22Rv1 (cell line): ENCODE measurements around the gene GFOD2.

Experiments used
- ZFX ChIP-seq: fragments of 450-650 bp; IDR thresholded peaks from 2 replicates; pipeline ENCODE4 v1.6.1; 2017; ENCODE audit warnings: antibody characterized with exemption, borderline replicate concordance
- TF ChIP-seq, protein P1 (sequence below): fragments of 450-650 bp; IDR thresholded peaks from 2 replicates; pipeline ENCODE4 v1.5.1; 2017; ENCODE audit warnings: mild to moderate bottlenecking

DNA sequence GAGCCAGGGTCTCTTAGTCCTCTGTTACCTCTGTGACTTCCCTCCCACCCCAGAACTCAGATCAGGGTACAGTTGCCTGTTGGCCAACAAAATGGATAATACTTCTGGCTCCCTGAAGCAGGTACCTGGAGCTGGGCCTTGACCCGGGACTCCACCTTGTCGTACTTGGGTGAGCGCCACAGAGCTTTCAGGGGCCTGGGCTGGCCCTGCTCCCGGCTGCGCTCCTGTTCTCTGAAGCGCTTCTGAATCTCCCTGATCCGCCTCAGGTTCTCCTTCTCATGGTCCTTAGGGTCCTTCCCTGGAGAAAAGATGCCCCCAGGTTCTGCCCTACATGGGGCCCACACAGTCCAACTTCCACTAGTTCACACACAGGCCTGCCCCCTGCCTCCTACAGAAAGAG is 54.2 kb downstream of the GFOD2 start:
- TF ChIP-seq, protein P1, sequence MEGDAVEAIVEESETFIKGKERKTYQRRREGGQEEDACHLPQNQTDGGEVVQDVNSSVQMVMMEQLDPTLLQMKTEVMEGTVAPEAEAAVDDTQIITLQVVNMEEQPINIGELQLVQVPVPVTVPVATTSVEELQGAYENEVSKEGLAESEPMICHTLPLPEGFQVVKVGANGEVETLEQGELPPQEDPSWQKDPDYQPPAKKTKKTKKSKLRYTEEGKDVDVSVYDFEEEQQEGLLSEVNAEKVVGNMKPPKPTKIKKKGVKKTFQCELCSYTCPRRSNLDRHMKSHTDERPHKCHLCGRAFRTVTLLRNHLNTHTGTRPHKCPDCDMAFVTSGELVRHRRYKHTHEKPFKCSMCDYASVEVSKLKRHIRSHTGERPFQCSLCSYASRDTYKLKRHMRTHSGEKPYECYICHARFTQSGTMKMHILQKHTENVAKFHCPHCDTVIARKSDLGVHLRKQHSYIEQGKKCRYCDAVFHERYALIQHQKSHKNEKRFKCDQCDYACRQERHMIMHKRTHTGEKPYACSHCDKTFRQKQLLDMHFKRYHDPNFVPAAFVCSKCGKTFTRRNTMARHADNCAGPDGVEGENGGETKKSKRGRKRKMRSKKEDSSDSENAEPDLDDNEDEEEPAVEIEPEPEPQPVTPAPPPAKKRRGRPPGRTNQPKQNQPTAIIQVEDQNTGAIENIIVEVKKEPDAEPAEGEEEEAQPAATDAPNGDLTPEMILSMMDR, result no peak
- no peak for TF ChIP-seq ZFX
